COLO829 (cell line): ENCODE measurements around the gene MPO.
A peak's percentile ranks its signal among the peaks of the same experiment; 100 is the strongest.

Source experiments
- DNase-seq: peaks from one replicate; pipeline ENCODE4 v3.0.0; 2012; ENCODE audit warnings: low spot score

The MPO gene

DNA sequence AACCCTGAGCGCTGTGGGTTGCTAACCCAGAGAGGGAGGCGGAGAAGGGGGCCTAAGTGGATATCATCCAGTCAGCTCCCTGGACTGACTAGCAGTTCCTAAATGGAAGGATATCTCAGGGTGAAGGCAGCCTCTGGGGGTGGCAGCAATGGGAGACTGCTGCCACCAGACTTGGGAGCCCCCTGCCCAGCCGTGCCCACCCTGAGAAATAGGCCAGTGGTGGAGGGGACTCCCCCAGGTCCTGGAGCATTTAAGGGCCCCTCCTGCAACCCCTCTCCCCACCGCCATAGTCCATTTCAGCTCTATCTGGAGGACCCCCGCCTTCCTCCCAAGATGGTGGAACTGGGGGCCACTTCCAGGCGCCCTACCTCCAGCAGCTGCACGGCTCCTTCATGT is 39.4 kb upstream of the MPO start:
- DNase-seq: no peak

DNA sequence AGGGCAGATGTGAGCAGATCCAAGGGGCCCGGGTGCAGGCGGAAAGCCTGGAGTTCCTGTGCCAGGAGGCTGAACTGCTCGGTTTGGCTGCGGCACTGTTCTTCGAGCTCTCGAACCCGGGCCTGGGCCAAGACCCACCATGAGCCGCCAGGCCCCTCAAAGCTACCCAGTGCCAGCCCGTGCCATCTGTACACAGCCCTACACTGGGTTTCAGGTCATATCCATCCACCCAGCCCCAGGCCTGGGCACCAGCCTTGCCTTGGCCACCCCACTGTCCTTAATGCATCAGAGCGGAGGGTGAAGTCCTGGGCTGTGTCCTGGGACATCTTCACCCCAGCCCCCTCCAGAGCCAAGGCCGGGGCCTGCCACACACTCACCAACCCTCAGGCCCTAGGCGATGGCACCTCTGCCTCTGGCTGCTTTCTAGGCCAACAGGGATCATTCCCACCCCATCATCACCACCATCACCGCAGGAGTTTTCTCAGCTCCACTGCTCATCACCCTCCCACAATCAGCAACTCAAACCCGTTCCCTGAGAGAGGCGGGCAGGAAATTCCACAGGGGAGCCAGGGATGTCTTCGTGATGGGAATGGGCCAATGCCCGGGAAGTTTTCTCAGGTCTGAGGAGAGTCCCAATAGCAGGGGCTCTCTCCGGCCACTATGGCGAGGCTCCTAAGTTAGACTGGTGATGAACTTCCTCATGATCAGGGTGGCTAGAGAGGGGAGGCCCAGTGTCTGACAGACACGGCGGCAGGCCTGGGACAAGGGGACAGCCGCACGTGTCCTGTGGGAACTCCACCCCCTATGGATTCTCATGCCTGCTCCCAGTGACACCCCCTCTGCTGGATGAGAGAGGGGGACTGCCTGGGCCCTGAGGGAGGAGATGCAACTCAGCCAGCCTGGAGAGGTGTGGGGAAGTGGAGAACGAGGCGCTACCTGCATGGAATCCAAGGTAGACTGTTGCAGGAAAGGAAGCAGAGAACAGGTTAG is 38.7 kb upstream of the MPO start:
- DNase-seq: no peak

DNA sequence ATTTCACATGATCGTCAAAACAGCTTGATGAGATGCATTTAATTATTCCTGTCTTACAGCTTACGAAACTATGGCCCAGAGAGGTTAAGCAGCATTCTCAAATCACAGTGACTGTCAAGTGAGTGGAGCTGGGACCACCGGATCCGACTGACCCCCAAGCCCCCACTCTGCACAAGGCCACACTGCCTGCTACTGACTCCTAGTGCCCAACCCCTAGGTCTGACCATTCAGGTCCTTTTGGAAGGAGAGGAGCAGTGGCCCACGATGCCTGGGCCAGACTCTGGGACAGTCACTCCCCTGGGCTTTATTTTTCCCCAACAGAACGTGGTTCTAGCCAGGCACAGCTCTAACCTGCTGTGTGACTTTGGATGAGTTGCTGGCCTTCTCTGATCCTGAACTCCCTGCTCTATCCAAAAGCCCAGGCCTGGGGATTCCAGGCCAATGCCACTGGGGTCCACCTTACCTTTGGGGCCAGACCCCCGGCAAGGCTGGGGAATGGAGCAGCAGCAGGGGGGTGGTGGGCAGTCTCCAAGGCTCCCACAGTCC is 38.0 kb upstream of the MPO start:
- DNase-seq: no peak

DNA sequence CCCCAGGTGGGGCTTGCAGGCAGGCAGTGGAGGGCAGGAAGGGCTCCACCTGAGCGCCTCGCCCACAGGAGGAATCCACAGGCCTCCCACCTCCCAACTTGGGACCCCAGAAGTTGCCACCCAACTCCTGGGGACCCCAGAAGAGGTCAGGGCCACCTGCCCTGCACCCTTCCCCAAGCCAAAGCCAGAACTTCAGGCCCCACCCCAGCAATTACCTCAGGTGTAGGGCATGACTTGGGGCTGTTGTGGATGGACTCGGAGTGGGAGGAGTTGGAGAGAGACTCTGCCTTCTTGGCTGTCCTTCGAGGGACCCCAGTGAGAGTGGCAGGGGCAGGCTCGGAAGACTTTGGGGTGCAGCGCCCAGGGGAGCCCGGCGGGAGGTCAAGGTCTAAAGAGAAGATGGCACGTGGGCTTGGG is 37.3 kb upstream of the MPO start:
- DNase-seq: no peak

DNA sequence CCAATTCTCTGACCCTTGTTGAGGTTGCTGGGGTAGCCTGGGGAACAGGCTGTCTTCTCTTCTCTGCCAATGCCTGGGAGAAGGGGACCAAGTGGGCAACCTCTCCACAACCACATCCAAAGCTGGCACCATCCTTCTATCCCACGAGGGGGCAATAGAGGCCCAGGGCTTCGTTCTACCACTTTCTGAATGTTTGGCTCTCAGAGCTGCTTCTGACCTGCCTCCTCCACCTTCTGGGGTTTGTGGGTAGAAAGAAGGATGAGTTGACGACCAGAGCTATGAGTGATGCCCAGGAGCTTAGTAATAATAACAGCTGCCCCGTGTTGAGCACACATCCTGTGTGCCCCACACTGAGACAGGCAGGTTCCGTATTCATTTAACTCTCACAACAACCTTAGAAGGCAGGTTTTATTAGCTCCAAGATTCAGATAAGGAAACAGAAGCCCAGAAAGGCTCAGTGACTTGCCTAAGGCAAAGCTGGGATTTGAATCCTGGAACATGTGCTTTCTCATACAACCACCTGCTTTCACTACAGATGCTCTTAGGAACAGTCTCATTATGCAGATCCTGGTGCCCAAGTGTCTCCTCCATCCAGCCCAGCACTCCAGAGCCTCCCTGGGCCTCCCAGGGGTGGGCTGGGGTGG is 36.8 kb upstream of the MPO start:
- DNase-seq: peak; percentile 78

DNA sequence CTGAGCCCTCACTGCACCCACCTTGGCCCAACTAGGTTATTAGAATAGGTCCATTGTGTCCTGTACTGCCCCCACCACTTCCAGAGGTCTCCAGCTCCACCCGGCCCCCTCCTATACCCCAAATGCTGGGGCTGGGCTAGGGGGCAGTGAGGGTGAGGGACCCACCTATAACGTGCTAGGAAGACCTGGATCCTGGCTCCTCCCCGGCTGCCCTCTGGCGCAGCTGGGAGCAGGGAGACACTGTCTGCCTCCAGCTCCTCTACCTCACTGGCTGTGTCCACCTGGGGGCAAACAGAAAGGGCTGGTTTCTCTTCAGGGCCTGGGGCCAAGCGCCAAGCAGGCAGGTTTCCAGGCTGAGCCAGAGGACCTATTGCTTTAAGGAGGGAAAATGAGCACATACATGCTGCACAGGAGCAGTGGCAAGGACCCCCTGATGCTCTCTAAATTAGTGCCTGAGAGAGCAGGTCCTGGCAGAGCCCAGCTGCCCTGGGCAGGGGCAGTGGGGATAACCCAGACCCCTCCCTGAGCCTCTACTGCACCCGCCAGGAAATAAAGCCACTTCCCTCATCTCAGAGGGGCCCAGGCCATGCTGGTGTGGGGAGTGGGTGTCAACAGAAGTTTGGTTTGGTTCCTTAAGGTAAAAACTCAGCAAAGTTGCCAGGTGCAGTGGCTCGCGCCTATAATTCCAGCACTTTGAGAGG is 35.7 kb upstream of the MPO start:
- DNase-seq: no peak

DNA sequence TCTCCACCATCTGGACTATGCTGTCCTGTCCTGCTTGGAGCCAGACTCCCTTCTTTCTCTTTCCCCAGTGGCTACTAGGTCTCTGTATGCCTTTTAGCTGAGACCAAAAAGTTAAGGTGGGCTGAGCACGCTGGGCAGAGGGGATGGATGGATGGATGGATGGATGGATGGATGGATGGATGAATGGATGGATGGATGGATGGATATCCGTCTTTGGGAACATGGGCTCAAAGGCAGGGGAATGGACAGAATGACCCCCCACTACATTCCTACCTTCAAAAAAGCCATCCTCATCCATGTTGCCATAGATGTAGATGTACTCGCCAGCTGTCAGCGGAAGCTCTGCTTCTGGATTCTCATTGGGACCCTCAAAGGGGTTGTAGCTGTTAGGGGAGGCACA is 35.0 kb upstream of the MPO start:
- DNase-seq: no peak

DNA sequence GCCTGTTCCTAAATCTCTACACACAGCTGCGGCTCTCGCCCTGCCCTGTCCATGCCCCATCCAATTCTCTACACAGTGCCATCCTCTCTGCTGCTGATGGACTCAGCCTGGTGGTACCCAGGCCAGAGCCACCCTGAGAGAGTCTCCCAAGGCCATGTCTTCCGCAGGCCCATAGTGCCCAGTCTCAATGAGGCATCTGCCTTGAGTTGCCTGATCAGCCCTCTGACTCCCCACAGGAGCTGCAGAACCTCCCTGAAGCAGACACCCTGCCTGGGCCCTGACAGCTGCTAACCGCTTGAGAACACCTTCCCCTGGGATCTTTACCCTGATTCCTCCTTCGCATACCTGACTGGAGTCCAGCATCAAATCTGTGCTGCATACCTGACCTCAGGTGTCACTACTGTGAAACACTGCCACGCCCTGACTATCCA is 34.6 kb upstream of the MPO start:
- no peak for DNase-seq

DNA sequence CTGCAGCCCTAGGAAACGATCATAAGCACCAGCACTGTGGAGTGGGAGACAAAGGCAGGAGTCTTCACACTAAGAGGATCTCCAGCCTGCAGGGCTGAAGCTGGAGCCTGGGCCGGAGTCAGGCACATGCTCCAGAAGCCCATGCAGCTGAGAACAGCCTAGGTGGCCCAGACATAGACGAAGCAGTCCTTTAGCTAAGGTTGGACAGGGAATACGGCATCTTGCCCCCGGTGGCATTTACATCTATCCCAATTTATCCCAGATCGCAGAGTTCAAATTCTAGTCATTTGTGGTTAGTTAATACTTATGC is 33.9 kb upstream of the MPO start:
- no peak for DNase-seq

DNA sequence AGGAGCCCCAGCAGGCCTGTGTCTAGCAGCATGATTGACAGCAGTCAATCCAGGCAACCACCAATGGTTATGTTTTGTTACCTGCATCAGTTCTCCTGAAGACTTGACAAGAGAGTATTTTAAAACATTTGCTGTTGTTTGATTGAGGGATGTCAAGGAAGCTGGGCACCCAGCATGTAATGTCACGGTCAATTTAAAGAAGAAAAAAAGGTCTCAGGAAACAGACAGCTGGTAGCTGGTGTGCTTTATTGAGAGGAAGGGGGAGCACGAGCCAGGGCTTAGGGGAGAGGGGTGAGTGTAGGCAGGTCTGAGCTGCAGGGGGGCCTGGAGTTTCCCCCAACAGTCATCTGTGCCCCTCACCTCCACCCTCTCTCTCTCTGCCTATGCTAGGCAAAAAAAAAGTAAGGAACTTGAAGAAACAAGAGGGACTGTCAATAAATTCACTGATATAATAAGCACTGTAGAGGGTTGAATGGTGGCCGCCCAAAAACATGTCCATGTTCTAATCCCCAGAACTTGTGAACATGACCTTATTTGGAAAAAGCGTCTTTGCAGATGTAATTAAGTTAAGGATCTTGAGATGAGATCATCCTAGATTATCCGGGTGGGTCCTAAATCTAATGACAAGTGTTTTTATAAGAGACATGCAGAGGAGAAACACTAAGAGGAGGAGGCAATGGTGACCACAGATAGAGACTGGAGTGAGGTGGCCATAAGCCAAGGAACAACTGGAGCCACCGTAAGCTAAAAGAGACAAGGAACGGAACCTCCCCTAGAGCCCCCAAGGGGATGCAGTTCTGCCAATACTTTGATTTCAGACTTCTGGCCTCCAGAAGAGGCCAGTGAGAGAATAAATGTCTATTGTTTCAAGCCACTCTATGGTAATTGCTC is 33.3 kb upstream of the MPO start:
- no peak for DNase-seq

DNA sequence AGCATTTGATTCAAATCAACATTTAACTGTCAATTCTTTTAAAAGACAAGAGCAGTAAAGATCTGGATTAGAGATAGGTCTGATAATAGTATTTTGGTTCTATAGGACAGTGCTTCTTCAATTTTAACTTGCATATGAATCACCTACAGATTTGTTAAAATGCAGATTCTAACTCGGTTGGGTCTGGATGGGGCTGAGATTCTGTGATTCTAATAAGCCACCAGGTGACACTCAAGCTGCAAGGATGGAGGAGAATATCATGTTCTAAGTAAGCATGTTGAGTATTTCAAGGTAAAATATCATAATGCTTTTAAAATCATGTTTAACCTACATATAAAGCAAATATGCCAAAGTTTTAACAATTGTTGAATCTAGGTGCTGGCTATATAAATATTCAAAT is 32.1 kb upstream of the MPO start:
- no peak for DNase-seq

DNA sequence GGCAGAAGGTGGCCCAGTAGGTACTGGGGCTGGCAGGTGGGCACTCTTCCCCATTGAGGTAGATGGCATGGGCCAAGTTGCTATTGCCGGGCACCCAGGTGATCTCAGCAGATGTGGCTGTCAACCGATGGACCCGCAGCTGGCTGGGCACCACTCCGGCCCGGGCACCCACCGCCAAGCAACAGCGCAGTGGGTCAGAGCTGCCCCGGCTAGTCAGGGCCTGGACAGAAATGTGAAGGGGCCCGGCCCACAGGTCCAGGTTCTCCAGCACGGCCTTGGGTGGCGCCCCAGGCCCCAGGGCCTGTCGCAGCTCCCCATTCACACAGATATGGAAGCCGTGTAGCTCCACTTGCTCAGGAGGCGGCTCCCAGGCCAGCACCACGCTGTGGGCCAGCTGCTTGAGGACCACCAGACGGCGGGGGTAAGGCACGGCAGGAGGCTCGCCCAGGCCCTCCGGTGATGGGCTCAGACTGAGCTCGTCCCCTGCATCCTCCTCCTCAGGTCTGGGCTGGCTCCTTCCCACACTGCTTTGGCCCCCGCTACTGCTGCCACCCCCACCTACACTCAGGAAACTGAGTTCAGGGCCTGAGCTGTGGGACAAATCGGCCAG is 31.4 kb upstream of the MPO start:
- no peak for DNase-seq

DNA sequence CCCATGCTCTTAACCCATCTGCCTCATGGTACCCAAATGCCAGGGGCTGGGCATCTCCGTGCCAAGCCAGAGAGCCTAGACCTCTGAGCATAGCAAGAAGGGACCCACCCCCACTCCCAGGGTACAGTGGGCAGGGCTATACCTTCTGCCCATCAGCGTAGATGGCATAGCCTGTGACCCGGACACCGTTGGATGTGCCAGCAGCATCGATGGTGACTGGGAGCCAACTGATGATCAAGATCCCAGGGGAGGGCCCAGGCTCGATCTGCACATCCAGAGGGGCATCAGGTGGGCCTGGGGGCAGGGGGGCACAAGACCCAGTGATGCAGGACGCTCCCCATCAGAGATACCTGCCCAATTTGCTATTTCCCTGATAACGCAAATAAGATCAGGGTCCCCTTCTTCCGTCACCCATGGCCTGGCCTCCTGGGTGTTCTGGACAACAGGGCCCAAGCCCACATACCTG is 30.7 kb upstream of the MPO start:
- no peak for DNase-seq

DNA sequence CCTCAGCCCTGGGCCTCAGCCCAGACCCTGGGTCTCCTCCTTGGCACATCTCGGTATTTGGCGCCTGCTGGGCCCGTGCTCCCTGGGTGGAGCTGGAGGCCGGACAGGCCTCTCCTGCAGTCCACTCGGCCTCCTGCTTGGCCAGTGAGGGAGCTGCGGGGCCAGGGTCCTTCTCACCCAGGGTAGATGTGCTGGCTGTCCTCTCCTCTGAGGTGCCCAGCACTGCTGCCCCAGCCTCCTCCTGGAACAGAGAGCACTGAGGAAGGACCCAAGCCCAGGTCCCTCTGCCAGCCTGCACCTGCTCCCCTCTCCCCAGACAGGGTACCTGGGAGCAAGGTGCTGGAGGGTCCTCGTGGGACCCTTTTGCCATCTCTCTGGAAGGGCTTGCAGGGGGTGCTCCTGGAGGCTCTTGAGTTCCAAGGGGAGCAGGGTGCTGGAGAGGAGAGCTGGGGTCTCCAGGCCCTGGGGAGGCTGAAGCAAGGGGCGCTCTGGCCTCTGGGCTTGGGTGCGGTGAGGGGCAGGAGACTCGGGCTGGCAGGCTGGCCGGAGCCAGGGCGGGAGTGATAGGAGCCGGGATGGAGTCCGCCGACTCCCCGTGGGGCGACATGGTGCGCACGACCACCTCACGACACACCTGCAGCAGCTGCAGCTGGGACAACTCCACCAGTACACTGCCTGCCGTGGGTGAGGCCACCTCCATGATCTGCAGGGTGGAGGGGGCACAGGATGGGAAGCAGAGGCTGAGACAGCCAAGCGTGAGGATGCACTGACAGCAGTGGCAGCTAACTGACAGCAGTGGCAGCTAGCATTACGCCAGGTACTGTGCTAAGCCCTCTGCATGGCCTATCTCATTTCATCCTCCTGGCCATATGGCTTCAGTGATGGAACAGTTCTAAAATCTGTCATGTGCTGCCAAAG is 30.0 kb upstream of the MPO start:
- DNase-seq: no peak

DNA sequence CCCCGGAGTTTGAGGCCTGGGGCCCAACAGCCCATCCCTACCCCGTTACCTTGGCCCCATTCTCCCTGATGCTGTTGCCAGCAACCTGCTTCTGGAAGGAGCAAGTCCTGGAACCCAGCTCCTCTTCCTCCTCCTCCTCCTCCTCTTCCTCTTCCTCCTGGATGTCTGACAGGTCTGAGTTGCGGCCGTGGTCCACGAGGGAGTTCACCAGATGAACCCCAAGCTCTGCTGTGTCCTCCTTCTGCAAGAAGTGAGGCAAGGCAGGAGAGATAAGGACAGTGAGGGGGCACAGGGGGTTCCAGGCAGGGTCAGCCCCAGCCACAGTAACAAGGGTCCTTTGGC is 29.2 kb upstream of the MPO start:
- DNase-seq: no peak

DNA sequence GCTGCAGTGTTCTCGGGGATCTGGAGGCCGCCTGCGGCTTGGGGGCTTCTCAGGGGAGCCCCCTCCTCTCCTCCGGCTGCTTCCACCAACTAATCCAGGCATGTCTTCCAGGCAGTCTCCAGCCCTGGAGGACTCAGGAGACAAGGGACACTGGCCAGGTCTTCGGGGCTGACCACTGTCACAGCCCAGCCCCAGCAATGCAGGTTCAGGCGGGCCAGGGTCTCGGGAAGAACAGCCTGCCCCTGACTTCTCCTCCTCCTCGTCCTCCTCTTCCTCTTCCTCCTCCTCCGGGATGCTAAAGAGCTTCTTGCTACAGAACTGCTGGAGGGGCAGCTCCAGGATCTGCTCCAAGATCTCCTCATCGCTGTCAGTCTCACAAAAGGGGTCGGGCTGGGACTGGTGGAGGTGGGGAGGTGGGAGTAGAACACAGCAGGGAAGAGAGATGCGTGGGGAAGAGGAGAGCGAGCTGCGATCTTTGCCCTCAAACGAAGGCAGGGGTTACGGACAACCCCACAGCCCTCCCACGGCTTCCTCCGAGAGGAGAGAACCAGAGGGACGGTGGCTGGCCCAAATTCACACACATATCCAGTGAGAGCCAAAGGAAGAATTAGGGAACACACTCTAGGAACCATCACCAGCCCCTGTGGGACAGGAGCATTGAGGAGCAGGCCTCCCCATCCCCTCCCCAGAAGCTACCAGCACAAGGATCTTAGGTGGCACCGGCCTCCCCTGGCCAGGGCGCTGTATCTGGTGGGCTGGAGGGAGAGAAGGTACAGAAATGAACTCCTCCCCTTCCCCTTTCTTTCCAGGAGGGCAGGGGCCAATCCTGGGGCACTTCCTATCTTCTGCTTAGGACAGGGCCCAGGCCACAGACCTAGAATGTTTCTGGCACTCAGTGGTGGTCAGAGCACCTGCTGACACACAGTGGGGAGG is 28.5 kb upstream of the MPO start:
- DNase-seq: no peak

DNA sequence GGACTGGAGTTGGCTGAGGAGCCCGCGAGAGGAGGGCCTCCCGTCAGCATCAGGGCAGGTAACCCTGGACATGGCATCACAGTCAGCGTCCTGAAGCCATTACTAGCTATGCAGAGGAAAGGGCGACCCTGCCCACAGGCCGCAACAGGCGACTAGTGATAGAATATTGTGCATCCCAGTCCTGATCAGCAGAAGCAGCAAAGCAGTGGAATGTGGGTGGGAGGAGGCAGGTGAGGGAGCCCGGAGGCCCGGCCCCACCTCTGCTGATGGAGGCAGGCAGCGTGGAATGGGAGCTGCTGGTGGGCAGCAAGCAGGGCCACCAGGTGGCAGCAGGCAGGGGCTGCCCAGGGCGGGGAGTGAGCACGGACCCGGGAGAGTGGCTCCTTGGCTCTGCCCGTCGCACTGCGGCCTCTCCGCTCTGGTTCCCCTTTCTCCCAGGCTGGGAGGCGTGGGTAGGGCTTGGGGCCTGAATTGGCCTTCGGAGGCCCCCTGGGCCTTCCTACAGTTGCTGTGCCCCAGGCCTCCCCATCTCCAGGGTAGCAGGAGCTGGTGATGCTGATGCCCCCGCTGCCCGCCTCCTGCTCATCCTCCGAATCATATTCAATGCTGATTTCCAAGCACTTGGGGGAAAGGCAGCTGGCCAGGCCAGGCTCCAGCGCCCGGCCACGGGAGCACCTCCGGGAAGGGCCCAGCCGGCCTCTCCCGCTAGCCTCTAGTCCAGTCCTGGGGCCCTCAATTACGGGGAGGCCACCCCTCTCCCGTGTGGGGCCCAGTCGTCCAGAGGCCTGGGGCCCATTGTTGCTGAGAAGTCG is 27.6 kb upstream of the MPO start:
- no peak for DNase-seq

DNA sequence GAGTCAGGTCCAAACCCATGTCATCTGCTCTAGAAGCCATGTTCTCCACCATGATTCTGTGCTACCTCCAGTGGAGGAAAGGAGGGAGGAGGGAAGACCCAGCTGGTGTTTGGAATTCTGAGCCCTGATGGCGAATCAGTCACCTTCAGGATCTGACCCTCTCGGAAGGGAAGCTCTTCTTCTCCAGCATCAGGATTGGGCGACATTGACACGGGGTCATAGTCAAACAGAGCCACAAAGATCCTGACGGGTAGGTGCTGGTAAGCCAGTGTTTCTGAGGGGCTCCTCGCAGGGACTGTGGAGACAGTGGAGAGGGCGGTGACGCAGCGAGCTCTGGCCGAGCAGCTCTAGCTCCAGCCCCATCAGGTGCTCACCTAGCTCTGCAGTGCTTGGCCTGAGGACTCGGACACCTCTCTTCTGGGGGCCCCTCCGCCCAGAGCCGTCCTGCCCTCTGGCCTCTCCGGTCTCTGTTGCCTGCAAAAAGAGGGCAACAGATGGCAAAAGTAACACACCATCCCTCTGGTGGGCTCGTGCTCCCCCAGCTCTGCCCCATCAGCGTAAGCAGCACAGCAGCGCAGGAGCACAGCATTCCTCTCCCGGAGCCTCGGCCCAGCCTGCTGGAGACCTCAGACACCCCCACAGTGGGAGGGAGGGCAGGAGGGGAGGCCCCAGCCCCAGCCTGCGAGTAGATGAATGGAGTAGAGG is 26.9 kb upstream of the MPO start:
- DNase-seq: no peak
